Measurements from ENCODE around the gene NFIA.

NFIA gene

DNA sequence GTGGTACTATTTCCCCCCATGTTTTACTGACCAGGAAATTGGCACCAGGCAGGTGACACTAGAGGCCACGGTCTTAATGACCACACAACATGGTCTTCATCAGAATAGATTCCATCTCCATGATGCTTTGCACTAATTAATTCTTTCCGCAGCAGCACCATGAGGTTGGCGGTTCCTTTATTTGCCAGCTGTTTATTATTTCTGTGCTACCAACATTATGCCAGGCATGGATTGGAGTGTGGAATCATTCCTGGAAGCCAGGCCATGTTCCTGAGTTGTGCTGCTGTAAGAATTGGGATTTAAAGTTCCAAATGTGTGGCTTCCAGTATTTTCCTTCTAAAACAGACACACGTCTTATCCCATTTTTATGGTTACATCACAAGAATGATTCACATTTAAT lies 107.8 kb downstream of the NFIA start:
- no peak for DNase-seq

- no peak for DNase-seq
Observed at GRCh38 chr1:61190618-61191432, 108.5 kb downstream of the NFIA start.

DNA sequence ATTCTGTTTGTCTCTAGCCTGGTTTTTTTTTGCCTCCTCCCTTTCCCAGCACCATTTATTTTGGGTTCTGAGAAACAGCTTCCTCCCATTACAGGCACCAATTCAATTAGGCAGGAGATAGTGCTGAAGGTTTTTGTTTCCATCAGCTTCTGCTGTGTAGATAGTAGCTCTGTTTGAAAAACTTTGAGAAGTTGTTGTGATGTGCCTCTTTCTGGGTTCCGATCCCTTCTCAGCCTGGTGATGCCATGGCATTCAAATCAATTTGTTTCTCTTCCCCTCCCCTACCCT lies 109.0 kb downstream of the NFIA start:
- DNase-seq, result no peak

DNA sequence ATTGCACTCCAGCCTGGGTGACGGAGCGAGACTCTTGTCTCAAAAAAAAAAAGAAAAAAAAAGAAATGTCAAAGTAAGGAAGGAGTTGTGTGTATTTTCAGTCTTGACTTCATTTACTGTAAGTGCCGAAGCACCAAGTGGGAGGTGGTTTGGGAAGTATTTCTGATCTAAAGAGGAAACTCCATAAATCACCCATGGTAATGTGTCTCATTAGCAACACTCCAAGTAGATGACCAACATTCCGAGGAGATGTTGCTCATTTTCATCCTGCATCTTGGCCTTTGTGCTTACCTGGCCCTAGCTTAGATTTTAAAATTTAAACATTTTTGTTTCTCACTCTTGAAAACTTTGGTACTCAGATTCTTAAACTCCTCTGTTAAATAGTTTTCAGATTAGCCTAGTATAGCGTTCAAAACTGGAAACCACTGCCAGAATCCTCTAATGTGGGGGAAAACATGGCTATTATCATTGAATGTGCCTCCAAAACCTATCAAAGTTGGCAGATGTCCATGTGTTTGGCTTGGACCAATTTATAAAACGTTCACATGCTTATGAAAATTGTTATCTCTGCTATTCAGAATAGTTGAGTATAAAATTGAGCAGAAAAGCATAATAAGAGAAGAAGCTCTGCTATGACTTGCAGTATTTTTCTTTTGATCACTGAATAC lies 110.4 kb downstream of the NFIA start:
- DNase-seq, result no peak

- no peak for DNase-seq
Observed at GRCh38 chr1:61193808-61194207, 111.4 kb downstream of the NFIA start.

- DNase-seq, result no peak
Observed at GRCh38 chr1:61198554-61198953, 116.2 kb downstream of the NFIA start.

GRCh38 chr1:61201035-61201434 lies 118.7 kb downstream of the NFIA start:
- DNase-seq, result no peak

DNA sequence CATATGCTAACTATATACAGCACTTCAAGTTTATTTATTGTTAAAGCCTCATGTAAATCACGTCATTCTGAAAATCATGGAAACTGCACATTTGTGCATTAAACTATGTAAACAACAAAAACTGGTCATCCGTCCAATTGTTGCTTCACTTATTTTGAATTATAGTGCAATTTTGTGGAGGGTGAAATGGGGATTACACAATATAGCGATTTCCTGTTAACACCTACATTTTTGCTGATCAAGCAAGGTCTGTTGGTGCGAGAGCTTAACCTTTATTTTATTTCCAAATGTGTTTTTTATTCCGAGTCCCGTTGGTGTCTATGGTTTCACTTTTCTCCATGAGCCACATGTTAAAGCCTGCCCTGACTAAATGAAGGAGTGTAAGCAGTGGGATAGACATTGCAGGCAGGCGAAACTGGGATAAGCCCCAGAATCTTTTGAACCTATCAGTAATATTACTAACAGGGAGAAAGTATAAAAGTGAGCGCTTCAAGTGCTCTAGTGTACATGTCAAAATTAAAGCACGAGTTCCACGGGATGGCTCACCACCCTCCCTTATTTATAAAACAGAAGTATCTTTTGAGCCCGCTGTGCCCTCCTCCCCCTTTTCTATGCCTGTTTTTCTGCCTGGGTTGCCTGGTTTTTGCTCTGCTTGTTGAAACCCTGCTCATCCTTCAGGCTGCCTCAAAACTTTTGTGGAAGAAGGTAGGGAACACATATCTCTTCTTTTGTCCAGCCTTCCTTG lies 120.7 kb downstream of the NFIA start:
- DNase-seq, result no peak

DNA sequence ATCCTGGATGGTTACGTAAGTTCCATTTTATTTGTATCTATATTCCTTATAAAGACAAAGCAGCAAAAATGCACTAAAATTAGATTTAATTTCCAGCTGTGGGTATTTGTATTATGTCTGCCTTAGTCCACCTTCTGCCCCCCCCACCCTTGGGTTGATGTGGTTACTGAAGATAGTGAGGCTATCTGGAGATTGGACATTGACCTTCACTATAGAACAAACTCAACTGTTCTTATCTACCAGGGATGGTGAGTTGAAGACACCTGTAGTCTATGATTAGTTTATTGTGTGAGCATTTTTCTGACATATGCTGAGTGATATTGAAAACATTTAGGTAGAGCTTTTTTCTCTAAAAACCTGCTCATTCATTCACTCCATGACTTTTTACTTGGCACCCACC lies 122.2 kb downstream of the NFIA start:
- DNase-seq, result no peak

- no peak for DNase-seq
Observed at GRCh38 chr1:61207416-61207815, 125.1 kb downstream of the NFIA start.

DNA sequence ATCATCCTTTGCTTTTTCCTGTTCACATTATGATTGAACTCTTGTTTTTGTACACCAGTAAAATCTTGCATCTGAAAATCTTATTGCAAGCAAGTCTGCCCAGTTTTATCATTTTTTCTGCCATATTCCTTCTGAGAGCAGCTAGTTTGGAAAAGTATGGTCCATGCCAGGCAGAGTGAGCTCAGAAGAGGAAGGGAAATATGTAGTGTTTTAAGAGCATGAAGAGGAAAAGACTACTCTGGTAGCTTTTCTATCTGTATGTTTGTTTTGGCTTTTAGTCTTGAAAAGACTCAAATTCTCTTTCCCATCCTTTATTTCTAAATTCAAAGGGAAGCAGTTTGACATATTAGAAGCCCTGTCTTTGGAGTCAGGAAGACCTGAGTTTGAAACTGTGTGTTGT lies 125.8 kb downstream of the NFIA start:
- no peak for DNase-seq

DNA sequence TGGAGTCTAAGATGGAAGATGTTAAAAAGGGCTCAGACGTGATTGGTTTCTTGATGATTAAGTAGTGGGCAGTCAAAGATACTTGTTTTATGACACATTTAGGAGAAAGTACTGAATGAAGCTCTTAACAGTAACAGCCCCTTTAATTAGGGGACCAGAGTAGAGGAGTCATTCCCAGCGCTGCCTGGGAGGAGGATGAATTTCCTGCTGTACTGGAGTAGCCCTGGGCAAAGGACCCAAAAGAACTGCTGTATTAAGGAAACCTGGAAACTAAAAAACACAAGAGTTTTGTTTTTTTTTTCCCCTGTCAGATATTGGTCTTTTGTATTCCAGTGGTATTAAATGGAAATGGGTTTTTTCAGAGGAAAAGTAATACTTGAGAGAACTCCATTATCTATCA lies 126.5 kb downstream of the NFIA start:
- no peak for DNase-seq

- no peak for DNase-seq
Observed at GRCh38 chr1:61210435-61211154, 128.2 kb downstream of the NFIA start.

DNA sequence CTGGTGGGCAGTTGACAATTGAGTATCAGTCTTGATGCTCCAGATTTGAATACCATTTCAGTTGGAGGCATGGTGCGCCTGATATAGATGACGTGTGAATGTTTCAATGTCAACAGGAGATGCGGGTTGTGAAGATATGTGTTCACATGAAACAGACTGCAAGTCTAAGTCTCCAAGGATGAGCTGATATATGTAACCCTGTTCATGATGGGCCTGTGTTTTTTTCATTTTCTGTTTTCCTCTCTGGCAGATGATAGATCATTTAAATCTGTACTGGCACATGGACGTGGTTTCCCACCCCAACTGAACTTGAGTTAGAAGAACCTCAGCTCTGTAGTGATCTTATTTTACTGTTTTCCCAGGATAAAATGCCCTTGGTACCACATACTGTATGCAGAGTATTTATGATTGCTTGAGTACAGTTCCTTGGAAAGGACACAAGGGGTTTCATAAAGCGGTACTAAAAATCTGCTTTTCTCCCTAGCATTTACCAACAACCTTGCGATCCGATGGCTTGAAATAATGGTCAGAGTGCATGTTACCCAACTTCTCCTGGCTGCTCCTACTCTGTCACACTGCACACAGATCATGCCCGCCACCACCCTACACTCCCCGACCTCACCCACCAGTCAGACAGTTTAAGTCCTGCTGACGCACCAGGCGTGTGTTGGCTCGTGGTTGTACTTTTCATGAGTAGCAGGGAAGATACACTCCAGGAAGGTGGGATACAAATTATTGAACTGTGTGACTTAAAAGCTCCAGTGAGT lies 131.1 kb downstream of the NFIA start:
- no peak for DNase-seq

DNA sequence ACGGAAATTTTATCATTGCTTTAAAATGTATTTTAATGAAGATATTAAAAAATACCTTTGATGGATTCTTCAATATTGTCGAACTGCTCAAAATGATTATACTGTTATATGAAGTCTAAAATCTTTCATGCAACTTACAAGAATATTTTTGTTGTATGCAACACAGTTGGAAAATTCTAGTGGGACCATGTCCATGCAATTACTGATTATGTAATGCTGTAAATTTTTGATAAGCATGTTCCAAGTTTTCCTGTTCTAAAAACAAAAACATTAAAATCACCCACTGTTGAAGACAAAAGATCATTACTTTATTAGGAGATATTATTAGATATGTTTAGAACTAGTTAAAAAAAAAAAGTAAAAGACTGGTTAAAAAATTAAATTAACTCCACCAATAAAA lies 132.8 kb downstream of the NFIA start:
- DNase-seq, result no peak

GRCh38 chr1:61215676-61216289 lies 133.4 kb downstream of the NFIA start:
- DNase-seq, result no peak

- DNase-seq, result no peak
Observed at GRCh38 chr1:61220536-61220935, 138.2 kb downstream of the NFIA start.

DNA sequence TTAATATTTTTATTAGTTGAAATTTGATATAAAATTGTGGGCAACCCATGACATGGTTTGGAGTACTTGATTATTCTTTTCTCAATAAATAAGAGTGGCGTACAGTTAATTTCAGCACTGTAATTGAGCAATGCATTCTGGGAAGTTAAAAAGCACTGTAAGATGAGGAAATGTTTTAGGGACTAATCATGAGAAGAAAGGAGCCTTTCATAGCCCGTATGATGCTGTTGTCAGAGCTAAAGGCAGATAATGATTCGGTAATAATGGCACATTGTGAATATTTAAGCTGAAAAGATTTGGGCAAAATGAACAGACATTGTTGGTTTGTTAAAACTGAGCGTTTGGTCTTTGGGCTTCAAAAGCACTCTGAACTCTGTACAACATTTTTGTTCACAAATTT lies 139.3 kb downstream of the NFIA start:
- DNase-seq, result no peak

DNA sequence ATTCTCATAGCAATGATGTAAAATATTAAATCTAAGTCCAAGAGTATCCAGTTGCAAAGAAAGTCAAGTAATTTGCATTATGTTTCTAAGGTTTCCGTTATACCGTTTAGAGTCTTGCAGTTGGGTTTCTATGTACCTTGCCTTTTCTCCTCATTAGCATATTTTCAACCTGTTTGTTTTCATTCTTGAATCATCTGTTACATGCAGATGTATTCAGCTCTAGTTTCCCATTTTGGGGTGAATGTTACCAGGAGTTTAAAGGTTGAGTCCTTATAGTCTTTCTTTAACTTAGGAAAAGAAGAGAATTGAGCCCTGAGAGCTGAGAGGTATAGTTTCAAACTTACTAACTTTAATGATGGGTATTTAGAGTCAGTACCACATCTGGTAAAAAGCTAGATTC lies 139.9 kb downstream of the NFIA start:
- DNase-seq, result no peak

DNA sequence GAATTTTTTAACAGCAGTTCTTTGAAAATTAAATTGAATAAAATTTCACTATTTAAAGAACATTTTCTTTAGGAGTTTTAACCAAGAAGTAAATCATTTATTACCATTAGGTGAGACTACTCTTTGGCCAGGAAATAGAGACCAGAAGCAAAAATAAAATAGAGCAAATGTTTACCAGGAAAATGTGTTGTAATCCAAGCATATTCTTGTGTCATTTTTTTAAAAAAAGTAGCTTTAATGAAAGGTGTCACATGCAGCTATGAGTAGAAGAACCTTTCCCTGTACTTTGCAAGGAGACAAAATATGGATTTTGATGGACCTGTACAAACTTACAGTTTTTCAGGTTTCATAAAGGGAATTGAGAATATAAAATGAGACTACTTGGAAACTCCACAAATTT lies 140.8 kb downstream of the NFIA start:
- no peak for DNase-seq

- DNase-seq, result no peak
Observed at GRCh38 chr1:61224609-61225008, 142.2 kb downstream of the NFIA start.

- no peak for DNase-seq
Observed at GRCh38 chr1:61225478-61225877, 143.1 kb downstream of the NFIA start.
